ENCODE measurements around the gene ALDOB. TPM values are rescaled to one million over a fixed set of nuclear protein-coding genes. Genes with fewer than 3 reads are reported as not detected.

The ALDOB gene
- total RNA-seq, 1 donor from 2014 or later: not detected

- peaks cover 5% of the 10 kb centered on the region for H3K4me1 Mint-ChIP-seq (ENCODE audit: low read depth)
- peak overlapping the region; percentile 5 for H3K27ac Mint-ChIP-seq
Measured at GRCh38 chr9:101460965-101461364, 25.4 kb upstream of the ALDOB start.

GRCh38 chr9:101458963-101459631 lies 23.5 kb upstream of the ALDOB start:
- Mint-ChIP-seq H3K4me3 (ENCODE audit: low read depth) (no peak overlapping the region), H3K4me1 (ENCODE audit: low read depth) (peaks cover 5% of the 10 kb centered on the region), H3K27ac (no peak overlapping the region), H3K27me3 (no peaks in the 10 kb centered on the region), H3K36me3 (ENCODE audit: insufficient read depth) (no peaks in the 10 kb centered on the region), H3K9me3 (ENCODE audit: low read depth) (no peaks in the 10 kb centered on the region)
- no peak for DNase-seq (ENCODE audit: low spot score, unreplicated experiment)
- TF ChIP-seq CTCF (IDR thresholded peaks at IDR 0.05; ENCODE audit: unreplicated experiment): peak; percentile 59

More at GRCh38 chr9:101460965-101461364, 25.4 kb upstream of the ALDOB start:
- H3K9me3 Mint-ChIP-seq (ENCODE audit: low read depth): no peaks in the 10 kb centered on the region
- no peak for TF ChIP-seq CTCF (IDR thresholded peaks at IDR 0.05; ENCODE audit: unreplicated experiment)
- H3K4me3 Mint-ChIP-seq (ENCODE audit: low read depth): no peak overlapping the region
- DNase-seq (ENCODE audit: low spot score, unreplicated experiment): no peak
- no peaks in the 10 kb centered on the region for H3K36me3 Mint-ChIP-seq (ENCODE audit: insufficient read depth)
- H3K27me3 Mint-ChIP-seq: no peaks in the 10 kb centered on the region

GRCh38 chr9:101457003-101457402 lies 21.4 kb upstream of the ALDOB start:
- peaks cover 5% of the 10 kb centered on the region for H3K4me1 Mint-ChIP-seq (ENCODE audit: low read depth)
- no peak for DNase-seq (ENCODE audit: low spot score, unreplicated experiment)
- H3K36me3 Mint-ChIP-seq (ENCODE audit: insufficient read depth): peaks cover 1% of the 10 kb centered on the region
- peaks cover 10% of the 10 kb centered on the region for H3K9me3 Mint-ChIP-seq (ENCODE audit: low read depth)
- no peaks in the 10 kb centered on the region for H3K27me3 Mint-ChIP-seq
- TF ChIP-seq CTCF (IDR thresholded peaks at IDR 0.05; ENCODE audit: unreplicated experiment): peak; percentile 52
- H3K4me3 Mint-ChIP-seq (ENCODE audit: low read depth): no peak overlapping the region
- no peak overlapping the region for H3K27ac Mint-ChIP-seq

- H3K27me3 Mint-ChIP-seq: peaks cover 2% of the 10 kb centered on the region
- no peak overlapping the region for H3K27ac Mint-ChIP-seq
- H3K4me3 Mint-ChIP-seq (ENCODE audit: low read depth): no peak overlapping the region
- H3K9me3 Mint-ChIP-seq (ENCODE audit: low read depth): peaks cover 16% of the 10 kb centered on the region
- no peak for TF ChIP-seq CTCF (IDR thresholded peaks at IDR 0.05; ENCODE audit: unreplicated experiment)
- DNase-seq (ENCODE audit: low spot score, unreplicated experiment): no peak
- H3K4me1 Mint-ChIP-seq (ENCODE audit: low read depth): no peaks in the 10 kb centered on the region
- H3K36me3 Mint-ChIP-seq (ENCODE audit: insufficient read depth): peaks cover 1% of the 10 kb centered on the region
Measured at GRCh38 chr9:101455656-101456240, 20.2 kb upstream of the ALDOB start.

GRCh38 chr9:101453776-101454570 lies 18.4 kb upstream of the ALDOB start:
- Mint-ChIP-seq H3K27ac (no peak overlapping the region), H3K36me3 (ENCODE audit: insufficient read depth) (peaks cover 1% of the 10 kb centered on the region), H3K4me1 (ENCODE audit: low read depth) (no peaks in the 10 kb centered on the region), H3K27me3 (peaks cover 2% of the 10 kb centered on the region), H3K4me3 (ENCODE audit: low read depth) (no peak overlapping the region), H3K9me3 (ENCODE audit: low read depth) (peaks cover 16% of the 10 kb centered on the region)
- DNase-seq (ENCODE audit: low spot score, unreplicated experiment): no peak
- no peak for TF ChIP-seq CTCF (IDR thresholded peaks at IDR 0.05; ENCODE audit: unreplicated experiment)

Data from progenitor cell of endocrine pancreas (in vitro differentiated cells).